Activated CD8-positive, alpha-beta memory T cell treated with anti-CD3 and anti-CD28 coated beads for 36 hours (primary cell): ENCODE data around the gene CCM2. TPM values are rescaled to one million over a fixed set of nuclear protein-coding genes. Genes with fewer than 3 reads are reported as not detected.
"Not testable (repeated sequence)": the region's sequence is repeated elsewhere in the genome, so short reads cannot be mapped to it uniquely, and the experiment has no call there.

Experiments
- CTCF ChIA-PET: fragments of 350-600 bp; sonication (Branson Sonifier 250); formaldehyde crosslinking; loops from one replicate; lab custom pipeline; 2021; ENCODE audit warnings: antibody characterized with exemption; lab: Charles Lee
- POLR2A ChIA-PET: fragments of 350-600 bp; sonication (Branson Sonifier 250); formaldehyde crosslinking; loops from one replicate; lab custom pipeline; 2021; ENCODE audit warnings: antibody characterized with exemption; lab: Charles Lee
- total RNA-seq, 2 experiments: library from RNA; stranded (reverse); gene quantifications; one replicate each; pipeline ENCODE4 v1.2.3, GENCODE V29; 2021

The CCM2 gene
- total RNA-seq, 2 experiments from 2014 or later, result 54.2 to 56.3 TPM

DNA sequence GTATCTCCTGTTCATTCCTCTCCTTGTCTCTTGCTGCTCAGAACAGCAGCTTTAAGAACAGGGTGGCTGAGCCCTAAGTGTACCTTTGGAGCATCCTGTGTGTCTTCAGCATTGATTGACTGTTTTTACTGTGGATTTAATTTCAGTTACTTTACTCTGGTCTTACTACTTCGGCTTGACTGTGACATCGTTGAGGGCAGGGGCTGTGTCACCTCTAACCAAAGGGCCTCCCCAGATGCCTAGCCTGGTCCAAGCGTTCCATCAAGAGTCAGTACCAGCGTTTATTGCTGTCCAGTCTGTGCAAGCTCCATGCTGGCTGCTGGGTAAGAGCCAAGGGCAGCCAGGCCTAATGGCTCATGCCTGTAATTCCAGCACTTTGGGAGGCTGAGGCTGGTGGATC, 32.4 kb downstream of the CCM2 start:
- ChIA-PET CTCF (interaction anchor here (1.7 kb wide), 1 partner anchor 34 kb away, joined by 3 read pairs; no protein-coding TSS in a partner anchor), POLR2A (interaction anchor here (0.6 to 0.7 kb wide), 2 partner anchors 51 to 394 kb away, joined by 3 to 4 read pairs; no protein-coding TSS in a partner anchor)

DNA sequence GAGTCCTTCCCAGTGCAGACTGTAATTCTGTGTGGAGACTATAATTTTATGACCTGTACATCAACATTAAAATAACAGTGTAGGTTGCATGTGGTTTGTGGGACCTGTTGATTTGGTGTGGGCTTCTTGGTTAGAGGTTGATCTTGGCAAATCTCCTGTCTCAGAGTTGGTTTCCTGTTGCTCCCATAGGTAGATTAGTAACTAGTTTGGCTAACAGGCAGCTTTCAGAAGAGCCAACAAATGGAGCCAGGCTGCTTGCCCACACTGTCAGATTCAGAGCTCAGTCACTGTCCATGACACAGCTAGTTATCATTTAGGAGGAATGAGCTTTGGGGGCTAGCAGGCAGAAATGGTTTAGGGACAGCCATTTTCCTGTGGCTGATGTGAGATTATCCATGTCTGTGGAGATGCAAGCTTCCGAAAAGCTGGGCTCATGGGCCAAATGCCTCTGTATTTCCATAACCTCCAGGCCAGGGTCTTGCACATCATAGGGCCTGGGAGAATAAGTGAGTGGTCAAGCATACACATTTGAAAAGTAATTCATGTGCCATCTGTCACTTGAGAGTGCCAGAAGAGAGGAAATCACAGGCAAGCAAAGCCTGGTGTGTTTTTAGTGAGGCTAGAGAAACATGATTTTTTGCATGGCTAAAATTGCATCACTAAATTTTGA, 33.4 kb downstream of the CCM2 start:
- POLR2A ChIA-PET, result interaction anchor here (0.6 kb wide), 1 partner anchor 543 kb away, joined by 4 read pairs; the partner anchor contains the start of gene NUDCD3
- CTCF ChIA-PET, result interaction anchor here (1.7 kb wide), 1 partner anchor 35 kb away, joined by 3 read pairs; no protein-coding TSS in a partner anchor

DNA sequence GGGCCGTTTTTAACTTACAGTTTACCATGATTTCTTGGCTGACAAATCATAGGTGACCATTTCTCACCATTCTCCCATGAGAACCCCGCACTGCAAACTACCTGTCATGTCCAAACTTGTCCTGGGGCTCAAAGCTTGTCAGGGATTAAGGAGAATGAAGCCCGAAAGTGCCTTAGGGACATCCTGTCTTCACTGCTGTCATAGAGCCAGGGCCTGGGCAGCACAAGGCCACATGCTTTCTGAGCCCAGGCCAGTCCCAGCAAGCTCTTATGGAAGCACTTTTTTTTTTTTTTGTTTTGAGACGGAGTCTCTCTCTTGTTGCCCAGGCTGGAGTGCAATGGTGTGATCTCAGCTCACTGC, 33.9 kb downstream of the CCM2 start:
- CTCF ChIA-PET, result no interaction called here
- POLR2A ChIA-PET, result no interaction called here

DNA sequence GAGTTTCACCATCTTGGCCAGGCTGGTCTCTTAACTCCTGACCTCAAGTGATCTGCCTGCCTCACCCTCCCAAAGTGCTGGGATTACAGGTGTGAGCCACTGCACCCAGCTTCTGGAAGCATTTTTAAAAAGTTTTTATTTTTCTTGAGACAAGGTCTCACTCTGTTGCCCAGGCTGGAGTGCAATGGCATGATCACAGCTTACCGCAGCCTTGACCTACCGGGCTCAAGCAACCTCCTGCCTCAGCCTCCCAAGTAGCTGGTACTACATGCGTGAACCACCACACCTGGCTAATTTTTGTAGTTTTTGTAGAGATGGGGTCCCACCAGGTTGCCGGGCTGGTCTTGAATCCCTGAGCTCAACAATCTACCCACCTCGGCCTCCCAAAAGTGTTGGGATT, 34.7 kb downstream of the CCM2 start:
- CTCF ChIA-PET, POLR2A ChIA-PET: not testable (repeated sequence)

DNA sequence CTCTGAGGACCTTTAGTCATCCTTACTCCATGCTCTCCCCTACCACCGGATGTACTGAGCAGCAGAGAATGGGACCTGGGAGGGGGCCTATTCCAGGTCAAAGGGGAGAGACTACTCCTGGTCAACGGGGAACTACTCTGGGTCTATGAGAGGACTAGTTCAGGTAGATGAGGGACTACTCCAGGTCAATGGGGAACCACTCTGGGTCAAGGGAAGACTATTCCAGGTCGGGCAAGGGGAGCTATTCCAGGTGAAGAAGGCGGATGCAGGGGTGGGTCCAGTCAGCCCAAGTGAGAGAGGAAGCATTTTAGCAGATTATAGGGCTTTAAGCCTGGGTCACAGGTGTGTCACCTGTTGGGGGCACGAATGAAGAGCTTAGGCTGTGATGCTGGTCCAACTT, 35.4 kb downstream of the CCM2 start:
- ChIA-PET POLR2A (interaction anchor here (0.6 to 2.0 kb wide), 3 partner anchors 8 to 75 kb away, joined by 4 to 10 read pairs (median 8); partner anchors contain the start of gene CCM2), CTCF (interaction anchor here (1.0 to 1.1 kb wide), 2 partner anchors 62 to 101 kb away, joined by 3 read pairs; no protein-coding TSS in a partner anchor)

DNA sequence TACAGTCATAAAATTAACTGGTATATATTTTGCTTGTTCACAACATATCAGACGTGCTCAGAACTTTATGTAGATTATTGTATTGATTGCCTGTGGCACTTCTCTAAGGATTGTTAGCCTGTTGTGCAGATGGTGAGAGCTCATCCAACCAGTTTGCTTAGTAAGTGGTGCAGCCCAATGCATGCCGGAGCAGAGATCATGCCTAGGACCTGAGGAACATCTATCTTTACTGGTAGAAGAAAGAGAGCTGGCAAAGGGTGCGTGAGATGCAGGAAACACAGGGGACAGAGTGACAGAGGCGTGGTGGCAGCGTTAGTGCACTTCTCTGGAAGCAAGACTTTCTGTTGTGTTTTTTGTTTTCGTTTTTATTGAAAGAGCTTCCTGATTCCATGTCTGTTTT, 35.9 kb downstream of the CCM2 start:
- ChIA-PET CTCF (interaction anchor here (1.0 to 1.1 kb wide), 3 partner anchors 11 to 100 kb away, joined by 3 to 4 read pairs (median 3); no protein-coding TSS in a partner anchor), POLR2A (interaction anchor here (0.5 to 2.0 kb wide), 4 partner anchors 9 to 75 kb away, joined by 4 to 10 read pairs (median 6); partner anchors contain the start of gene CCM2)

DNA sequence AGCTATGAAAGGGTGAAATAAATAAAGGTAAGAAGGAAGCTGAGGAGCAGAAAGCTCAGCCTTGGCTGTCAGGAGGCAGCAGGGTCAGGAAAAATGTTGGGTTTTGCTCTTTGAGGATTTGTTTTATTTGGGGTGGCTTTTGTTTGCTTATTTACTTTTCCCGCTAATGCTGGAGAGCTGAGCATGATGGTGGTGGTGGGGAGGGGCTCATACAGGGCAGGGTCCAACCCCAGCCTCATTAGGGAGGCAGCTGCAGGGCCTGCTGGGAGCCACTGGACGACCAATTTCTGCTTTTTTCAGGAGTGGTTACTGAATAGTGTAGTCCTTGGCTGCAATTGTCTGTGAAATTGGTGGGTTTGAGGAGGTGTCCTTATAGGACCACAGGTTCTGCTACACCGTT, 36.3 kb downstream of the CCM2 start:
- ChIA-PET POLR2A (interaction anchor here (0.5 to 2.0 kb wide), 4 partner anchors 9 to 39 kb away, joined by 3 to 10 read pairs (median 6); partner anchors contain the start of gene CCM2), CTCF (interaction anchor here (1.1 kb wide), 2 partner anchors 11 to 63 kb away, joined by 3 to 4 read pairs; no protein-coding TSS in a partner anchor)

DNA sequence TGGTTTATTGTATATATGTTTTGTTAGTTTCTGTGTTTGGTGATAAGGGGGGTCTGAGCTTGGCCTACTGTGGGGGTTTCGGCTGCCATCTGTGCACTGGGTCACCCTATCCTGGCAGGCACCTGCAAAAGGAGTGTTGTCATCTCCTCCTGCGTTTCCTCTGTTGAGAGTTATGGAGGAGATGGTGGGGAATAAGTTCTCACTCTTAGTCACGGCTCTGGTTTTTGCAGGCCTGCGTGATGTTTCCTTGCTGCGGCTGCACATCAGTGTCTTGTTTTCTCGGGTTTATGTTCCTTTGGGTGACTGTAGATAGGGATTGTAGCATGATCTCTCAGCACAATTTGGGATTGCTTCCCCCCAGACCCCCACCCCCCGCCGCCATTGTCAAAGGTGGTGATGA, 36.8 kb downstream of the CCM2 start:
- CTCF ChIA-PET, result interaction anchor here (1.1 to 1.2 kb wide), 2 partner anchors 11 to 56 kb away, joined by 4 to 9 read pairs; no protein-coding TSS in a partner anchor
- POLR2A ChIA-PET, result interaction anchor here (0.5 to 2.0 kb wide), 4 partner anchors 10 to 39 kb away, joined by 3 to 10 read pairs (median 6); partner anchors contain the start of gene CCM2

DNA sequence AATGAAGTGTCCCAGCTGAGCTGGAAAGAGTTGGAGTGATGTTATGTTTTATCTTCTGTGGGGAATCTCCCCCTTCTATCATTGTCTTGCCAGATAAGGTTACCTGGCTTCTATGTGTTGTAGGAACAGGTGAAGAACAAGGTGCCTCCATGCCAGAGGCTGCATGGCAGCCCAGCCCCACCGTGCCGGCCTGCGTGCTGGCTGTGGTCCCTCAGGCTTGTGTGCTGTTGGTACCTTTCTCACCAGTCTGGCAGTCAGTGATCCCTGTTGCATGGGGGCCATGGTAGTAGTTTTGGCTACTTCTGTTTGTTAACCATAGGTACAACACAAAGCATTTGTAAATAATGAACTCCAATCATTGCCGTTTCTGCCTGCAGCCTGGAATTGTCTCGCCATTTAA, 37.9 kb downstream of the CCM2 start:
- ChIA-PET CTCF (interaction anchor here (1.2 kb wide), 1 partner anchor 55 kb away, joined by 9 read pairs; no protein-coding TSS in a partner anchor), POLR2A (interaction anchor here (0.7 kb wide), 1 partner anchor 30 kb away, joined by 8 read pairs; no protein-coding TSS in a partner anchor)

DNA sequence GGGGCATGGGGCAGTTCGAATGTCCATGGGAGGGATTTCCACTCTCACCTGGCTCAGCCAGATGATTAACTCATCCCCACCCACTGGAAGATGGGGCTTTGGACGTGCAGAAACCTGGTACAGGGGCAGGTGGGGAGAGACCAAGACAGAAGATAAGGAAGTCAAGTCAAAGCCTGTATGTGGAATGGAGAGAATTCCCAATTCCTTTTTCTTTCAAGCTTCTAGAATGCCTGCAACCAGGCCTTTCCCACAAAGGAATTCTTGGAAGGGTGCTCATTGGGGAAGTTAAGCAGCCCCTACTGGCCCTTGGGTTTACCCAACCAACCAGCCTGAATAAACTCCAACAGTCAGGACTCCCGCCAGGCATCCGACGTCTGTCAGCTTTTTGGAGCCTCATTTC, 39.1 kb downstream of the CCM2 start:
- ChIA-PET POLR2A (no interaction called here), CTCF (no interaction called here)

DNA sequence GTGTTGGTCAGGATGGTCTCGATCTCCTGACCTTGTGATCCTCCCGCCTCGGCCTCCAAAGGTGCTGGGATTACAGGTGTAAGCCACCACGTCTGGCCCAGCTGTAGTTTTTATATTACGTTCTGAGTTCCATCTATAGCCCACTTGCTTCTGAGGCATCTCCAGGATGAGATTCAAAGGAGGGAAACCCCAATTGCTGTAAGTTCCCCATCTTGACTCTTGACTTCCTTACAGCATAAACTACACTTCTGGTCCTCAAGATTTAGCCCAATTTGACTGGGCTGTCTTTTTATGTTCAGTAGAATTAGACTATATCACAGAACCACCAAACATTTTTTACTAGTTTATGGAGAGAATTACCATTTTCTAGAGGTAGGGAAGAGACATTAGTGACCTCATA, 44.3 kb downstream of the CCM2 start:
- CTCF ChIA-PET, result no interaction called here
- POLR2A ChIA-PET, result no interaction called here

DNA sequence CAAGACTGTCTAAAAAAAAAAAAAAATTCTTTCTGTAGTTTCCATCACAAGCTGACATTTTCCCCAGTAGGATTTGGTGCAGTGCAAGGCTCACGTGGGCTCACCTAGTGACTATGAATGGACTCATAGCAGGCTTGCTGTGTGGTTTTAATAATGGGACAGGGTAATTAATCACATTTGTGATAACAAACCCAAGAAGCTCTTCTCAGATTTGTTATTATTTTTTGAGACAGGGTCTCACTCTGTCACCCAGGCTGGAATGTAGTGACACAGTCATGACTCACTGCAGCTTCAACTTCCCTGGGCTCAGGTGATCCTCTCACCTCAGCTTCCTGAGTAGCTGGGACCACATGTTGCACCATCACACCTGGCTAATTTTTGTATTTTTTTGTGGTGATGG, 48.7 kb downstream of the CCM2 start:
- POLR2A ChIA-PET, result no interaction called here

DNA sequence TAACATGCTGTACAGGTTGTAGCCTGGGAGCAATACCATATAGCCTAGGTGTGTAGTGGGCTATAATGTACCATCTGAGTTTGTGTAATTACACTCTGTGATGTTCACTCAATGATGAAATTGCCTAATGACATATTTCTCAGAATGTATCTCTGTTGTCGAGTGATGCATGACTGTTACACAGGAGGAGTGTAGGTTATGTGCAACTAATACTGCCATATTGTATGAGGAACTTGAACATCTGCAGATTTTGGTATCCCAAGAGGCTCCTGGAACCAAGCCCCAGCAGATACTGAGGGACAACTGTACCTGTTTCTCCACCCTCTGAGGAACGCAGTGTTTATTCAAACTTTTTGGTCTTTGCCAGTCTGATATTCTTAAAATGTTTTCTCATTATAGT, 50.2 kb downstream of the CCM2 start:
- POLR2A ChIA-PET, result no interaction called here
- CTCF ChIA-PET, result no interaction called here

More for the DNA sequence above, 48.7 kb downstream of the CCM2 start:
- CTCF ChIA-PET, result no interaction called here

DNA sequence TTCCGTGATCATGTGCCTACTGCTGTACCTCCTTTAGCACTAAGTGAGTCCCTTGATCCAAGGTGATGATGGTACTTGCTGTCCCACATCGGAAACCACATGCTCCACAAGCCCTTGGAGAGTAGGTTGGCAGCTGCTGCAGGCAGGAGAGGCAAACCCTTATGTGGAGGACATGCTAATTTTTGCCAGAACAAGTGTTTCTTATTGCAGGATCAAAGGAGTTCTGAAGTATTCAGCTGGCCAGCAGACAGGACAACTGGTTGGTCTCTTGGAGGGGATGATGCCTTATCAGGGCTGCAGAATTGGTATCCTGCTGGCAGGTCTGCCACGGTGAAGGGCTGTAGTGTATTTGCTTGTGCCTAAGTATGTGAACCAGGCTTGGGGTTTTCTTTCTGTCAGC, 52.0 kb downstream of the CCM2 start:
- CTCF ChIA-PET, result interaction anchor here (0.6 to 1.1 kb wide), 2 partner anchors 78 to 1338 kb away, joined by 3 read pairs; no protein-coding TSS in a partner anchor
- POLR2A ChIA-PET, result no interaction called here

DNA sequence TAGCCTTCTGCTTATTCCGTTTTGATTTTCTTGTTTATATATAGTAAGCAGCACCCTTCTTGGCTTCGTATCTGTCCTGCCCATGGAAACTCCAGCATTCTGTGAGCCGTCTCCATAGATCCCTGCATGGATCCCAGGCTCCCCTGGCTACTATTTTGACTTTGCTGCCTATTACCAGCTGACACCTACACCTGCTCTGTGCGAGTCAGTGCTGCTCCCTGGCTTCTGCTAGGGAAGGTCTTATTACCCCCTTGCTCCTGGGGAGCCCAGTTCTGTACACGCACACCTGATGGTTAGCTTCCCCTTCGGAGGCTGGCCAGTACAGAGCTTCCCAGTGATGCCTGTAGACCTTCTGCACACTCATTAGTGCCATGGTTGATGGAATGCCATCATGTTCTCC, 53.4 kb downstream of the CCM2 start:
- ChIA-PET POLR2A (no interaction called here), CTCF (interaction anchor here (1.3 kb wide), 1 partner anchor 17 kb away, joined by 3 read pairs; no protein-coding TSS in a partner anchor)

DNA sequence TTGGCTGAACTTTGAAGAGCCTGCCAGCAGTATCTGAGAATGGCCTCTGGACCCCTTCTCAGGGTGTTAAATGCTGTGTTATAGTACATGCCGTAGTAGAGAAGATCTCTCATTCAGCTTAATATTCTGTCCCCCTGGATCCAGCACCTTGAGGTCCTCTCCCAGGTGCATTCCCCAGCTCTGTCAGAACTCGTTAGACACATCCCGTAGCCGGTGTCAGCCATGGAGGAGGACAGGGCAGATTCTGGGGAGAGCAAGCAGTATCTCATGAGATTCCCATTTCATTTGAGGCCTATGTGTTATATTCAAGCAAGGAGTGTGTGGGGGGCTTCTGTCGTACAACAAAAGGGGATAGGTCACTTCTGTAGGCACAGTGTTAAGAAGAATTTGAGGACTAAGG, 53.9 kb downstream of the CCM2 start:
- ChIA-PET CTCF (interaction anchor here (1.3 kb wide), 1 partner anchor 16 kb away, joined by 3 read pairs; no protein-coding TSS in a partner anchor), POLR2A (no interaction called here)

DNA sequence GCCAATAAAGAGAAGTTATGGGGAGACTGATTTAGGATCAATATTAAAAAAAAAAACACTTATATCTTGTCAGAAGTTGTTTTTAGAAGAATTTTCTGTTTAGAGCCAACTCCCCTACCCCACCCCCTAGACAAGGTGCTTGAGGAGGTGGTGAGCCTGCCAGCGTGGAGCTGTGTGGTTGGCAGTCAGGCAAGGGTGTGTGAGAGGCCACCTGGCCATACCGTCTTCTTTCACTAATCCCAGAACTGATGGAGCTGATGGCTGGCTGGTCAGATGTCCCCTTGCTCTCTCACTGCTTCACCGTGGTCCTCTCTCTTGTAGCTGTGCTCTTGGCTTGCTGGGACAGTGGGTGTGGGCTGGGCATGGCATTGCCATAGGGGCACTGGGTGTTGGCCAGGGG, 54.4 kb downstream of the CCM2 start:
- ChIA-PET POLR2A (no interaction called here), CTCF (interaction anchor here (0.7 to 1.3 kb wide), 2 partner anchors 16 to 207 kb away, joined by 3 read pairs; no protein-coding TSS in a partner anchor)

DNA sequence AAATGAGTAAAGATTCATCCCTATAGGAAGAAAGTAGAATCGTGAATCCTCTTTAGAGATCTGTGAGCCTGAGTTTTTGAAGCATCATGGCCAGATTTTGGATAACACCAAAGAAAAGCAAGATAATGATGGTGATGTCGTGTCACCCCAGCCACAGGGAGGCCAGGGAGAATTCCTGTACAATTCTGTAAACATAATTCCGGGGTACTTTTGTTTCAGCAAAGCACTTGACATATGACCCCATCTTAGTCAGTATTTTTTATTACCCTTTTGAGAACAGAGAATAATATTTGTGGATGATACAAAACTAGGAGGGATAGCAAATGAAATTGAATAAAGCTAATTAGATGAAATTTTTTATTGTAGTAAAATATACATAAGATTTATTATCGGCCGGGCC, 55.0 kb downstream of the CCM2 start:
- ChIA-PET POLR2A (no interaction called here), CTCF (interaction anchor here (0.7 kb wide), 1 partner anchor 208 kb away, joined by 3 read pairs; no protein-coding TSS in a partner anchor)

DNA sequence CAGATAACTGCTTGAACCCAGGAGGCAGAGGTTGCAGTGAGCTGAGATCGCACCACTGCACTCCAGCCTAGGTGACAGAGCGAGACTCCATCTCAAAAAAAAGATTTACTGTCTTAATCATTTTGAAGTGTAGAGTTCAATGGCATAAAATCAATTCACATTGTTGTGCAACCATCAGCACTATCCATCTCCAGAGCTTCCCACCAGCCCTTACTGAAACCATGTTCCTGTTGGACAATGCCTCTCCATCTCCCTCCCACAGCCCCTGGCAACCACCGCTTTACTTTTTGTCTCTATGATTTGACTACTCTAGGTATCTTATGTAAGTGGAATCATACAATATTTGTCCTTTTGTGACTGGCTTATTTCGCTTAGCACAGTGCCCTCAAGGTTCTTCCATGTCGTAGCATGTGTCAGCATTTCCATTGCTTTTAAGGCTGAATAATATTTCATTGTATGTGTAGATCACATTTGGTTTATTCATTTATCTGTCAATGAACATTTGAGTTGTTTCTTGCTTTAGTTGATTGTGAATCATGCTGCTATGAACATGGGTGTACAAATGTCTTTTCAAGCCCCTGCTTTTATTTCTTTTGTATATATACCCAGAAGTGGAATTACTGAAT, 55.7 kb downstream of the CCM2 start:
- ChIA-PET POLR2A (no interaction called here), CTCF (no interaction called here)

DNA sequence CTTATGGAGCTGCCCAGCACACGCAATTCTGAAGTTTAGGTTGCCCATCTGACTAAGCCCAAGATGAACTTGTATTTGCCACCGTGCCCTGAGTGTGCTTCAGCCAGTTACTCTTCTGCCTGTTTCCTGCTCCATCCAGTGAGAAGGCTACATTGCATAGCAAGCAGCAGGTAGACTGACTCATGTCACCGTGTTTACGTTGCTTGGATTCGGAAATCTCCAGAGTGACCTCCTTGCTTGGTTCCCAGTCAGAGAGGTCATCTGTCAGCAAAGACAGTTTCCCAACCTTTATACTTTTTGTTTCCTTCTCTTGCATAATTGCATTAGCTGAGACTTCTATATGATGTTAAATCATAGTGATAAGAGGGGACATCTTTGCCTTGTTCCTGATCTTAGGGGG, 57.9 kb downstream of the CCM2 start:
- POLR2A ChIA-PET, result no interaction called here
- CTCF ChIA-PET, result no interaction called here
